GM18517 (cell line): Measurements from ENCODE around the gene WHRN.

Experiments used
- ATAC-seq: cut with Tn5 transposase; IDR thresholded peaks from one replicate; pipeline ENCODE4 v1.9.1; 2021; ENCODE audit warnings: mild to moderate bottlenecking, moderate library complexity; ENCODE audit not compliant: unreplicated experiment

The WHRN gene

DNA sequence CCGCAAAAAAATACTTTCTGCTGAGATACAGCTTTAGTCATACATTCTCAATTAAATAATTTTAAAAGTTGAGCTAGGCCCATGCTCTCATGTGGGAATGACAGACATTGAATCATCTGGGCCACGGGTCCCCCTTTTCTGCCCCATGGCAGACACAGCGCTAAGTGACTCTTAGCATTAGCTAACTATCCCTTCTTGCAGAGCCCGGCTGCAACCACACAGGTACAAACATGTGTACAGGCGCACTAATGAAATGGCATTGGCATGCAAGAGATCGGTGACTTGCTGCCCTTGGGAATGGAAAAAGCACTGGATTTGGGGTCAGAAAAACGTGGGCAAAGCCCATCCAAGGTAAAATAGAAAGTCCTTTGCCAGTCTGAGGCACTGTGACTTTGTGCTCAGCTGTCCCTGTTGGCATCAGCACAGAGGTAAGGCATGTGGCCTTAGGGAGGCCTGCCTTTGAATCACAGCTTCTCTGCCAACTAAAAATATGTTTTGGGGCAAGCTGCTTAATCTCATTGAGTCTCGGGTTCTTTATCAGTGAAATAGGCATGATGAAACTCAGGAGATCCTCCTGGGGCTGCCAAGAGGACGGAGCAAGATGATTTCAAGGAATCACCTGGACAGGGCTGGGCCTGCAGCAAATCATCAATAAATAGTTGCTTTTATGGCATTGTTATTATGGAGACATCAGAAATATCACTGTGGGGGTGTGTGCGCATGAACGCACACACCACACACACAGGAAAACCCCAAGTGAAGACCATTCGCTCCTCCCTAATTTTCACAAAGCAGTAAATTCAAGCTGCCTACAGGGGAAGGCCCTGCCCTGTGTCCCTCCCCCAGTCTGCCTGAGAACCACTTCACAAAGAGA, 54.2 kb downstream of the WHRN start:
- ATAC-seq: no peak

DNA sequence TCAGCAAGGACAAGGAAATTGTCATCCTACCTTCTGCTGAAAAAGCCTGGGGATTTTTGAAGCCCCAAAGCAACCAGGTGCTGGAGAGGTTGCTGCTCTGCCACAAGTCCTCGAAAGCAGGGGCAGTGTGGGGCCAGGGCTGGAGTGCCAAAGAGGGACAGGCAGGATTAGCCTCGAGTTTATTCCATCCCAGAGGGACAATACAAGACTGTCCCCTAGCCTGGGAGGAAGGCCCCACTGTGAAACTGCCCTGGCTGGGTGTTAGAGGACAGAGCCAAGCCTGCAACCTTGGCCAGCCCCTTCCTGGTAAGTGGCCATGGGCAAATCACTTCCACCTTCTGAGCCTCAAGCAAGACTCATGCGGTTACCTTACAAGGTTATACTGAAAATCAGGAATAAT, 55.1 kb downstream of the WHRN start:
- no peak for ATAC-seq

GRCh38 chr9:114449236-114449635, 56.0 kb downstream of the WHRN start:
- no peak for ATAC-seq

GRCh38 chr9:114448706-114449105, 56.6 kb downstream of the WHRN start:
- no peak for ATAC-seq

DNA sequence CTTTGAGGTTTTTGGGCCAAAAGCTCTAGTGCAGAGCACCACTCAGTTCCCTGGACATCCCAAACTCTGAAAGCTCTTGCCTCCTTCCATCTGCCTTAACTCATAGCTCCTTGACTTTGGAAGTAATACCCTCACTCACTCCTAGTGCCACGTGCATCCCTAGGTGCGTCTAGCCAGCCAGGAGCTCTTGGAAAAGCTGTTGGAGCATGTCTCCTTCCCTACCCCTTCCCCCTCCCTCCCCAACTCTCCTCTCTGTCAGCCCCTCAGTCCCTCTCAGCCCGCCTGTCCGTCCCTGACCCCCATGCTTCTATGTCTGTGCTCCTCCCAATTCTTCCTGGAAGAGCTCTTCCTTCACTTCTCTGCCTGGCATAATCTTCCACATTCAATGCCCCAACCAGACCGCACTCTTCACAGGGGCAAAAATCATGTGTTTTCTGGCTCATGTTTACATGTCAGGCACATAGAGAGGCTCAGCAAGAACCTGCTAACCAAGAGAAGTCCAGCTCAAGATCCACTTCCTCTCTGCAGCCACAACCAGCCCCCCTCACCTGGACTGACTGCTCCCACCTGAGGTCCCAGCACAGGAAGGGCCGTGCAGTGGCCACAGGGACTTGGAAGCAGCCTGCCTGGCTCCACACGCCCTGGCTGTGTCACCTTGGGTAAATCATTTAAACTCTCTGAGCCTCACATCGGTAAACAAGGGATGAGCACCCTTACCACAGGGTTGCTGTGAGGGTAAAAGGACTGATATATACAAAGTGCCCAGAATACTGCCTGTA, 58.4 kb downstream of the WHRN start:
- no peak for ATAC-seq

GRCh38 chr9:114446036-114446435, 59.2 kb downstream of the WHRN start:
- ATAC-seq: no peak

DNA sequence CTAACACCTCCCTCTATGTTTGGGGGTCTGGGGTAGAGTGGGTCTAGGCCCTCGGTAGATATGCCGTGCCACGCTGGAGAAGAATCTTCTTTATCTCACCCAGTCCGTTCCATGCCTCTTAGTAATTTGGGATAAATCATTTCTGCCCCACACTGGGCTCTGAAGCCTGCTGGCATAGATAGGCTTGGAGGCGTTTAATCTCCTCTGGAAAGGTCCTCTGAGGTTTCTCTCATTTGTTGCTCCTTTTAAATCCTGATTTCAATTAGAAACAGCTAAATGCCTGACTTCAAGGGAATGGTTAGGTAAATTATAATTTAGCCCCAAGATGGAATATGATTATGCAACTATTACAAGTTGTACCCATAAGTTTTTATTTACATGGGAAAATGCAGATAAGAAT, 59.7 kb downstream of the WHRN start:
- no peak for ATAC-seq

GRCh38 chr9:114442022-114442421, 63.3 kb downstream of the WHRN start:
- no peak for ATAC-seq

DNA sequence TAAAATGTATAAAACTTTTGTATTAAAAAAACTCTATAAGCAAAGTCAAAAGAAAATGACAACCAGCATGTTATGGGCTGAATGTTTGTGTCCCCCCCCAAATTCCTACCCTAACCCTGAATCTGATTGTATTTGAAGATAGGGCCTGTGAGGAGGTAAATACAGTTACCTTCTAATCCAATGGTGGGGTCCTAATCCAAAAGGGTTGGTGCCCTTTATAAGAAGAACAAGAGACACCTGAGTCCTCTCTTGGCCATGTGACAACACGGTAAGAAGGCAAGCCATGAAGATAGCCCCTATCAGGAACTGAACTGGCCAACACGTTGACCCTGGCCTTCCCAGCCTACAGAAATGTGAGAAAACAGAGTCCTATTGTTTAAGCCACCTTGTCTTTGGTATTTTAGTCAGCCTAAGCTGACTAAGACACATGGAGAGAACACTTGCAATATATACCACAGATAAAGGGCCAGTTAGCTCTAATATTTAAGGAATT, 67.8 kb downstream of the WHRN start:
- no peak for ATAC-seq

DNA sequence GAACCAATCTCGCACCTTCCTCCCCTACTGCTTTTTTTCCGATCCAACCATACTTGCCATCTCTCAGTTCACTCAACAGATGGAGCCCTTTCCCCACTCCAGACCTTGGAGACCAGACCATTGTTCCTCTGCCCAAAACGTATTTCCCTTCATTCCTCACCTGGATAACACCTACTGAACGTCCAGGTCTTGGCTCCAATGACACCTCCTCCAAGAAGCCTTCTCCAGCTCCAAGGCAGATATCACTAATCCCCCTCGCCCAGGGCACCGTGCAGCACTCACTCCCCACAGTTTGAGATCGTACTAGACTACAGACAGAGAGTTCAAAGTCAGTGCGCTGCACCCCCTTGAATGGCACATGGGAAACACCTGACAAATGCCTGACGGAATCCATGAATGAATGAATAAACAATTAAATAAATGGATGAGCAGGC, 70.4 kb downstream of the WHRN start:
- no peak for ATAC-seq

DNA sequence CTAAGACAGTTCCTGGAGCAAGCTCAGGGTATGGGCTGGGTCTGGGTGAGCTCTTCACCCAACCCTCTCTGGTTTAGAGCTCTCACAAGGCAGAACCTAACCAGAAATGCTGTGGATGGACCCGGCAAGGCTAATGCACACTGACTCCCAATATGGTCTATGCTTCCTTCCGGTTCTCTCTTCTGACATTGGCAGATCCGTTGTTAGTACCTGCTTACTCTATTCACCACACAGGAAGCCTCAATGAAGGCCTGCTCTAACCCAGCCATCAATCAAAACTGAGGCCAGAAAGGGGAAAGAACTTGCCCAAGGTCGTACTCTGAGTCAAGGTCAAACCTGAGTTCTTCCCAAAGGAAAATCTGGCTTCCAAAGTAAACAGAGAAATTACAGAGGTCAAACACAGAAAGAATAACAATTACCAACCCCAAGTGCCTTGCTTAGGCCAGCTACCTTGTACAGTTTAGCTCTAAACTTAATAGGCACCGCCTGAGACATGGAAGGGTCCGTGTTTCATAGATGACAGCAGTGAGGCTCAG, 71.5 kb downstream of the WHRN start:
- no peak for ATAC-seq

DNA sequence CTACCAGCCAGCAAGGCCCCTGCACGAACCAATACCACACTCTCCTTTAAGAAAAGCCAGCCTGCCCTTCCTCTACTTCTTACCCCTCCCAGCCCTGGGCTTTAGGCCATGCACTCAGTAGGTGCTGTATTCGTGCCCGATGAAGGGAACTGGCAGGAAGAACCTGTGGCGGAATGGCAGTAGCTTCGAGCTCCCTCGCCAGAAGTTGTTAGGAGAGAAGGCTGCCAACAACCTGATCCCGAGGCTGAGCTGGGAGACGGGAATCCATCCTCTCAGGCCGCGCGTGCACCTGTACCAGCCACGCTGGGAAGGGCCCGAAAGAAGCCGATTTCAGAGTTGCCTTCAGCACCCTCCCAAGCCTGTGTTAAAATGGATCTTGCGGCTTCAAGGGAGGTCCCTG, 72.2 kb downstream of the WHRN start:
- ATAC-seq: no peak

DNA sequence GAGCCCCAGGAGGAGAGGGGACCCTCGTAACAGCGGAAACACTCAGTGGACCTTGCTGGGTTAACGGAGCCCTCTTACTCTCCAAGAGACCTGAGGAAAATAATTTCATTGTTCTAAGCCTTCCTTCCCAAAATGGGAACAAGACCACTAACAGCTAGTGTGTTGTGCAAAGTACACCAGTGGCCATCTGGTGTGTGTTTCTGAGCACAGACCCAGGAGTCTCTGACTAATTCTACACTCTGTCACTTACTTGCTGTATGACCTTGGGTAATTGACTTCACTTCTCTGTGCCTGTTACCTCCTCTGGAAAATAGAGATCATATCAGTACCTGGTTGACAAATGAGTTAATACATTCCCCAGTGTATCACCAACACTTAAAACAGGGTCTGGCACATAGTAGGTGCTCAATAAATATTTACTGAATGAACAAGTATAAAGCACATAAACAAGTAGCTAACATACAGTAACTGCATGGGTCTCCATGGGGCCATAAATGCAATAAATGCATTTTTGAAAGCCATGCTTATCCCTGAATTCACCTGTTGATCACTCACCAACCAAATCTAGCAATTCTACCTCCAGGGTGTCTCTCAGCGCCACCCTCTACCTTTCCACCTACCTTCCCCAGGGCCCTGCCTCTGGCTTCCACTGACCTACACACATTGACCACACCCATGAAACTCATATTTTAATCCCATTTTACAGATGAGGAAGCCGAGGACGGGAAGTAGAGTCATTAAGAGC, 72.8 kb downstream of the WHRN start:
- ATAC-seq: no peak

DNA sequence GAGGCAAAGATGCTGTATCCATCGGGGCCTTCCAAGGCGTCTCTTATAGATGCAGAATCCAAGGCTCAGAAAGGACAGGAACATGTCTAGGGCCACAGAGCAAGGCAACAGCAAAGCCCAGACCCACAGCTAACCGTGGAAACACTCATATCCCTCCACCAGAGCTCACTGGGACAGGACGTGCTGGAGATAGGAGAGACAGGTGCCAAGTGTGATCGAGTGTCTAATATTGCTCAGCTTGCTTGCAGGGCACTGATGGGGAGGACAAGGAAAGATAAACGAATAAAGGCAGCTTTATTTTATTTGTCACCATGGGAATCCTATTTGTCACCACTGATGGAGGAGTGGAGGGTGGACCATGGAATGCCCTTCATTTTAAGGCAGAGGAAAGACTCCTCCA, 73.5 kb downstream of the WHRN start:
- no peak for ATAC-seq

DNA sequence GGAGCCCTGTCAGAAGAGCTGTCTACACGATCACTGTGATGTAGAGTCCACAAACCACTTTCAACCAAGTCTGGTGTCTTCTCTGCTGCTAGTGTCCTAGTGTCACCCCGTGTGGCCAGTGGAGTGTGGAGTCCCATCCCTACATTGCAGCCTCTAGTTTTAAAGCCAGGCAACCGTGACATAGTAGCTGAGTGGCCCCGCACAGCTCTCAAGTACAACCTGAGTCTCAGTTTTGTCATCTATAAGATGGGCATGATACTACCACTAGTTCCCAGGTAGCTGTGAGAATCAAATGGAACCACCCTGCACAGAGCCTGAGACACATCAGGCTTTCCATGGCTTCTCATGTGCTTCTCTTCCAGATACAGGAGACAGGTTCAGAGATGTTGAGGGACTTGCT, 74.3 kb downstream of the WHRN start:
- no peak for ATAC-seq

DNA sequence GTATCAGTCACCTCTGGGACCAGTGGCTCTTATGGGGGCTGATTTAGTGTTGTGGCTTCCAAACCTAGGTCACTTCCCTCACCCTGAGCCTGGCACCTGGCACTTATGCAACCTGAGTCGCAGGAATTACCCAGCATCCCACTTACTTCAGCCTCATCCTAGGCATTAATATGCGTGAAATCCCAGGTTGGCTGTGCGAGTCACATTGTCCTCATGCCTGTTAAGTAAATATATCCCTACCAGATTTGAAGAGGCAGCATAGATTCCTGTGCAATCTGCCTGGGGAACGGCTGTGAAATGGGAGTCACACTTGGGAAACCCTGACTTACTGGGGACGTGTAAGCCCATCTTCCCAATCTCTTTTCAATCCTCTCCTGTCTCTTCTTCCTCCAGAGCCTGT, 74.8 kb downstream of the WHRN start:
- ATAC-seq: no peak

- ATAC-seq: no peak
Observed at GRCh38 chr9:114429488-114429887, 75.8 kb downstream of the WHRN start.

- no peak for ATAC-seq
Observed at GRCh38 chr9:114428466-114428865, 76.8 kb downstream of the WHRN start.

DNA sequence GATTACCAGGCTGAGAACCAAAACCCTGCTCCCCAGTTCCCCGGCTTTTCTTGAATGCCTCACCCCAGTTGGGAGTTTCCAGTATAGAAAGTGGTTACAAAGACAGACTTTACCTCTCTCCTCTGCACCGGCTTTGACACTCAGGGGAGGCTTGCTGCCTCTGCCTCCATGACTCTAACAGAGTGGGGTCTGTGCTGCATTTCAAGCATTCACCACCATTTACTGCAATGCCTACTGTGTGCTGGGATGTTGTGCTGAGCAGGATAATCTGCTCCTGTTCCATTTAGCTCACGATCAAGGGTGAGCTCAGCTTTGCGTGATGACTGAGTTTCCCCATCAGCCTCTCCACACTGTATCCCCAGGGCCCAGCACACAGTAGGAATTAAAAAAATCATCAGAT, 77.6 kb downstream of the WHRN start:
- ATAC-seq: no peak

DNA sequence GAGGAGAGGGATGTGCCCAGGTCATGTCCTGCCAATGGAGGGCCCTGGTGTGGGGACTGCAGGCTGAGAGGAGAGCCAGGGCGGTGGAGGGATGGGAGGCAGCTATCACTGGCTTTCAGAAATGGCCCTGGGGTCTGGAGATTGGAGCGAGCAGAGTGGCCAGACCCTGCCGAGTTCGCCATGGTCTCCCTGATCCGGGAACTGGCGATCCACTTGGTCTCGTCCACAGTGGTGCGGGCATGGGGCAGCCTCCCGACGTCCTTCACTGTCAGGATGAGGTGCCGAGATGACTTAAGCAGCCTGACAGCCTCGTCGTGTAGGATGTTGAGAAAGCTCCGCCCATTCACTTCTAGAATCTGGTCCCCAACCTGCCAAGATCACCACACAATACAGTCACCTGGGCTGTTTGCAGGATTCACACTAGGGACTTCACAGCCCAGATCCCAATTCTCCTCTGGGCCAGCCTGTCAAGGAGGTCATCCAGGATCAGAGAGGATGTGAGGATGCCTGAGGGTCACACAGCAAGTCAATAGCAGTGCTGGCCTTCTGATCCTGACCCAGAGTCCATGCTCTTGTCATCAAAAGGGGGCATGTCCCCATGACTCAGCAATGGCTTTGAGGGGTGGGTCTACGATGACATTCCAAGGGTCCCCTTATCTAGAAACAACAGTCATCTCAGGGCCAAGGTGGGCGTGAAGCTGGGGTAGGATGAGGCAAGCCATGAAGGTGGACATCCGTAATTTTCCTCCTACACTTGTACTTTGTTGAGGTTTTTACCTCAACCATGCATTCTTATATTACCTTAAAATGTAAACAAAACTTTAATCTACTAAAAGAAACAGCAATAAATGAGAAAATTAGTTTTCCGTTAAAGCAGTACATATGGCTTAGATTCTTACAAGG, 79.0 kb downstream of the WHRN start:
- ATAC-seq: no peak
